Left ventricle myocardium superior (tissue), 1 donor: Measurements from ENCODE around the gene ZFPM1. TPM values are rescaled to one million over a fixed set of nuclear protein-coding genes. Genes with fewer than 3 reads are reported as not detected.
"Not testable (repeated sequence)": the region's sequence is repeated elsewhere in the genome, so short reads cannot be mapped to it uniquely, and the experiment has no call there.

Source experiments
- ATAC-seq: fragments of 200-7000 bp; cut with Tn5 transposase; one replicate; pipeline ENCODE4 v1.9.1; 2020; ENCODE audit warnings: mild to moderate bottlenecking, moderate library complexity
- DNase-seq: peaks from one replicate; pipeline ENCODE4 v3.0.0-alpha.2; 2020
- intact Hi-C: fragments of 100-400 bp; cut with micrococcal nuclease; formaldehyde crosslinking; loops from one replicate; pipeline ENCODE4 v1.11.0; 2022
- total RNA-seq: library from RNA; stranded (reverse); fragmentation: NEBNext Ultra II Directional; extraction: Animal tissue kit (Norgen Biotek cat#: 25700); gene quantifications from one replicate; pipeline ENCODE4 v1.2.1, GENCODE V29; 2021
- donor health status: DM: no; HTN: yes; CAD: no; lungs with severe emphysema.

ZFPM1 gene
- total RNA-seq, 1 donor from 2014 or later, result 3.5 TPM

DNA sequence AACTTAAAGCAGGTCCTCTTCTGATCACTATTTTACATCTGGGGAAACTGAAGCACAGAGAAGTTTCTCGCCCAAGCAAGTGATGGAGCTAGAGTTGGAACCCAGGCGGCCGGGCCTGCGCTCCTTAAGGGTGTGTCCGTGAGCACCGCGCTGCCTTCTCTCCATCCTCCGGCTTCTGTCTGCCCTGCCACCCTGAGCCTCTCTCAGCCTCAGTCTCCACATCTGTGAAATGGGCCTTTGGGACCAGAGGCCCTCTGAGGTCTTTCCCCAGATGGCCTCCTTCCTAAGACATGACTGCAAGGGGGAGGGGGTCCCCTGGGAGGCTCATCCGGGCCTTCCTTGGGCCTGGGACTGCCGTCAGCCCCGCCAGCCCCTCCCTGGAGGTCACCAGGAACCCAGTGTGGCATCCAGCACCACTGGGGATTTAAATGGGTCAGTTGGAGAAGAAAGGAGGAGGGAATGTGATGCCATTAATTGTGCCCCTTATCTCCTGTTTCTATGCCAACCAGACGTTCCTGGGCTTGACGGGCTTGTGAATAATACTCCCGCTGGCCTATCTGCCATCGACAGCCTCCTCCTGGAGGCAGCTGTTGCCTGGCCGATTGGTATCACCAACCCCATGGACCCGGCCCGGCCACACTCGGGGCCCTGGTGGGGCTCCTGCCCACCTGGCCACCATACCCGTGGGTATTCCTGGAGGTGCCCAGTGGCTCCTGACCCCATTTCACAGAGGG is 5.1 kb downstream of the ZFPM1 start:
- DNase-seq (no peak), ATAC-seq (no peak)
- intact Hi-C loops, result no loop called here

DNA sequence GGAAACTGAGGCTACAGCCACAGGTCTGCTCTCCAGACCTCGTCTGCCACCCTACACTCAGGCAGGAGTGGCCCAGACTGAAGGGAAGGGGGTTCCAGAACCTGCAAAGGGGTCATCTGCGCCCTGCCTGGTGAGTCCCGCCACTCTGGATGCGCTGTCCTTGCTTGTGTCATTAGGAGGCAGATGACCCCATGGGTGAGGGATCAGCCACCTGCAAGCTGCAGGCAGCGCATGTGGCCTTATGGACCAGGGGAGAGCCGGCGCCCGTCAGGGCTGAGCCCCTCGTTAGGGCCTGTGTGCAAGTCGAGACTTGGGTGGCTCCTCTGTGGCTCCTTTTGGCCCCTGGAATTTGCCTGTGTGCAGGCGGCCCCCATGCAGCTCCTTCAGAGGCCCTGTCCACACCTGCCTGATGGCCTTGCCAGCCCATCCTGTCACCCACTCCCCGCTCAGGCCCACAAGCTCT is 5.7 kb downstream of the ZFPM1 start:
- ATAC-seq (no peak), DNase-seq (no peak)
- intact Hi-C loops, result no loop called here

DNA sequence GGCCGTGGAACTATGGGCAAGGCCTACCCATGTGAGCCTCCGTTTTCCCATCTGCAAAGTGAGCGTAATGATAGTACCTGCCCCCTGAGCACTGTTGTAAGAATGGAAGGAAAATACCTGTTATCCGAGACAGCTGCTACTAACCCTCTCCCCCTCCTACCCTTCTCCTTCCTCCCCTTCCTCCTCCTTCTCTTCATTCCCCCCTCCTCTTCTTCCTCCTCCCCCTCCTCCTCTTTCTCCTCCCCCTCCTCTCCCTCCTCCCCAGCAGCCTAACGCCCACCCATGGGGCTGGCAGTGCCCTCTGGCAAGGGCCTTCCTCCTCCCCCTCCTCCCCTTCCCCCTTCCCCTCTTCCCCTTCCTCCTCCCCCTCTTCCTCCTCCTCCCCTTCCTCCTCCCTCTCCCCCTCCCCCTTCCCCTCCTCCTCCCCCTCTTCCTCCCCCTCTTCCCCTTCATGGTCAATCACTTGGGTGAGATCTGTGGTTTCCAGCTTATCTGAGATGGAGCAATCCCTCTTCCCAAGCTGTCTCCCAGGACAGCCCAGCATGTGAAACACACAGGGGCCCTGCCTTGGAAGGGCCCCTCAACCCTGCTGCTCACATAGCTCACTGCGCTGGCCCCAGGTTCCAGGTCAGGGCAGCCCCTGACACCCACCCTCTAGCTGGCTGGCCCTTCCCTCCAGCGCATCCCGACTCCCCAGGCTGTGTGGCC is 6.4 kb downstream of the ZFPM1 start:
- intact Hi-C loops, result no loop called here
- ATAC-seq (no peak), DNase-seq (no peak)

DNA sequence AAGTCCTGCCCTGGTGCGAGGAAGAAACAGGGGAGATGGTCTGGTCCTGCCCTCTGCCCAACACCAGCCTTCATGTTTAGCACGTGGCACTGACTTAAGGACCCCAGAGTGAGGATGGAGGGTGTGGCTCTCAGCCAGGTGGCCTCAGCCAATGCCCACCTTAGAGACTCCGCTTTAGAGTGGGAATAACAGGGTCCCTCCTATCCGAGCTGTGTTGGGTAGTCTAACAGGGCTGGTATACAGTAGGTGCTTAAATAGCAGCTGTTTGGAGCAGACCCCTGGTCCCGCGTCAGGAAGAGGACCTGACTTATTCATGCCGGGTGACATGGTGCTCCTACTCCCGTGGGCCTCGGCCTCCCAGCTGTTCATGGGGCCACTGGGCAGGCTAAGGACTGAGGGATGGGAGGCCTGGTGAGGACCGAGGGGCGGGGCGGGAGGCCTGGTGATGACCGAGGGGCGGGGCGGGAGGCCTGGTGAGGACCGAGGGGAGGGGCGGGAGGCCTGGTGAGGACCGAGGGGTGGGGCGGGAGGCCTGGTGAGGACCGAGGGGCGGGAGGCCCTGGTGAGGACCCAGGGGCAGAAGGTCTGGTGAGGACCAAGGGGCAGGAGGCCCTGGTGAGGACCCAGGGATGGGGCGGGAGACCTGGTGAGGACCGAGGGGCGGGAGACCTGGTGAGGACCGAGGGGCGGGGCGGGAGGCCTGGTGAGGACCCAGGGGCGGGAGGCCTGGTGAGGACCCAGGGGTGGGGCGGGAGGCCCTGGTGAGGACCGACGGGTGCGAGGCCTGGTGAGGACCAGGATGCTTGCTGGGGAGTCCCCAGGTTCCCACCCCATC is 7.6 kb downstream of the ZFPM1 start:
- intact Hi-C loops, result no loop called here
- no peak for ATAC-seq
- no peak for DNase-seq

DNA sequence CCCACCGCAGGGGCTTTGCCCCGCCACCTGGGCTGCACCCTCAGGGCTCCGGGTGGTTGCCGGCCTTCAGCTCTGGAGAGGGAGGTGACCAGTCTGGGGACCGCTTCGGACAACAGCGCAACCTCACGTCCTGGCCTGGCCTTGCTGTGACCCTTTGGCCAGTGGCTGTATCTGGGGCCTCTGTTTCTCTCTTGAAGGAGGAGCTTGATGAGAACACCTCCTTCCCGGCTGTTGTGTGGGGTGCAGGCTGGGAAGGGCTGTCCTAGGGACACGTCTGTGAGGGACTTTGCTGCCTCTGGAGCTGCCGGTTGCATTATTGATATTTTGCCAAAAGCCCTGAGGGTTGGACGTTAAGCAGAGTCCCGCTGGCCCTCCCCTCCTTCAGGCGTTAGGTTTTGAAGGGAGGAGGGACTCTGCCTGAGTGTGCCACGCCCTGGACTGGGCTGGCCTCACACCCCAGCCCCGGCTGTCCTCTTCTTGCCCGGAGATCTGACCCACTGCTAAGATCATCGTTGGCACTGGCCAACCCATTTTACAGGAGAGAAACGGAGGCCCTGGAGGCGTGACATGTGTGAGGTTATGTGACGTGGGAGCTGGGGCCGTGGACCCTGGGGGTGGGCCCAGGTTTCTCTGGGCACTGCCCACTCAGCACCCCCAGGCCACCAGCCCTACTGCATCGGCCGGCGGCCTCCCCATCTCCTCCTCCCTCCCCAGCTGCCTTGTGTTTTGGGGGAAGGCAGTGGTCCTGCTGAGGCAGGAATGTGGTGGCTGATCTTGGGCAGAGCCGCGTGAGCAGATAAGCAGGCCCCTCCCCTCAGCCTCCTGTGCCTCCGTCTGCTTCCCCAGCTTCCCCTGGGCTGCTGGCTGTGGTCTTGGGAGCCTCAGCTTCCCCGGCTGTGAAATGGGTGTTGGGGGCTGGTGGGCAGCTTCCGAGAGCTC is 8.5 kb downstream of the ZFPM1 start:
- DNase-seq (no peak), ATAC-seq (peak; percentile 46)
- intact Hi-C loops, result no loop called here

DNA sequence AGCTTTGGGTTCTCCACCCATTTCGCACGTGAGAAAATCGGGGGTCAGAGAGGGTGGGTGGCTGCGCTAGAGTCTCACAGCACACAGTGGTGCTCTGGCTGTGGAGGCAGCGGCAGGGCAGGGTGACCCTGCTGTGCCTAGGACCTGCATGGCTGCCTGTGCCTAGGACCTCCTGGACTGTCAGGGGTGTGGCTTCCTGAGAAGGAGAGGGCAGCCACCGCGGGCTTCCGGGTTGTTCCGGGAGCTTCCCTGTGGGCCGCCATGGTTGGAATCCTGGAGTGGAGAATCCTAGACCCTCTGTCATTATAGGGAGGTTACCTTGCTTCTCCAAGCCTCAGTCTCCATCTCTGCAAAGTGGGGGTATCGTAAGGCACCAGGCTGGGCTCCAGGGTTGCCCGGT is 9.3 kb downstream of the ZFPM1 start:
- DNase-seq, result no peak
- intact Hi-C loops, result no loop called here
- no peak for ATAC-seq

DNA sequence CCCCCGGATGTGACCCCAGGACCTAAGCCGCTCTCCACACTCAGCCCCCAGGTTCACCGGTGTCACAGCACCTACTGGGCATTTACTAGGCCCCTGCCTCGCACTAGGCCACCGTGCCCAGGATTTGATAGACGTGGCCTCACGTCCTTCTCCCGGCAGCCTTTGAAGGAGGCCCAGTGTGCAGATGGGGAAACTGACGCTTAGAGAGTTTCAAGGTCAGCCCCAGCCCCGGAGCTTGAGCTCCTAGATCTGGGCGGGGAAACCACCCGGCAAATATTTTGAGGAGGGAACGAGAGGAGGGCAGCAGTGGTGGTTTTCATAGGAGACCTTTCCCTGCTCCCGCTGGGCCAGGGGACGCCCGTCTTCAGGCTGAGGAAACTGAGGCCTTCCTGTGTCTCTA is 10.3 kb downstream of the ZFPM1 start:
- intact Hi-C loops, result no loop called here
- DNase-seq, result no peak
- ATAC-seq, result no peak

DNA sequence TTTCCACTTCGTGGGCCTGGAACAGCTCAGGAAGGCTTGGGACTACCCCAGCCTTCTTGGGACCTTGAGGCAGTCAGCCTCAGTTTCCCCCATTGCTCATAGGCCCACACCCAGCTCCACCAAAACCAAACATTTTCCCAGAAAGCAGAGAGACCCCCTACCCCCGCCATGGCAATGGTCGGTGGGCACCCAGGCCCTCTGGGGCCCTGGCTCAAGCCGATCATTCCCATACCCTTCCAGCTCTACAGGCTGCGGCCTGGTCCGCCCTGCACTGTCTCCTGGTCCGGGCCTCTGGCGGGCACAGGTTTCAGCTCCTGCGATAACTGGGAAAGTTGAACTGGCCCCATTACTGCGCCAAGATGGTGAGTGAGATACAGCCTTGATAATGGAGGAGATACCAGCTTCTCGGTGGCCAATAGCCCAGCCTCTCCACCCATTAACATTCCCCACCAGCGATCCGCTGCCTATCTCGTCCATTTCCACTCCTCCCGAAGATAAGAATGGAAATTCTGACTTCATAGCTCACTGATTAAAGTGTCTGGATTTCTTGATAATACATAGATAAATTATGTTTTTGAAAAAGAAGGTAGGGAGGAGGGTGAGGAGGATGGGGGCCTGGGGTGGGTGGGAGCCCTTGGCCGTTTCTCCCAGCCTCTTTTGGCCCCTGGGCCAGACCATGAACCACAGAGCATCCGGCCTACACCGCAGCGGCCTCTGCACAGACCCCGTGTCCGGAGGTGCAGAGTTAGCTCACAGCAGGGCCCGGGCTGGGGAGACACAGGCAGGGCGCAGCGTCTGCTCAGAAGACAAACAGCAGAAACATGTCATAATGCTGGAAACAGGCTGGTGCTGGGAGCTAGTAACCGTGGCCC is 11.6 kb downstream of the ZFPM1 start:
- DNase-seq, result no peak
- intact Hi-C loops, result no loop called here
- ATAC-seq, result no peak

DNA sequence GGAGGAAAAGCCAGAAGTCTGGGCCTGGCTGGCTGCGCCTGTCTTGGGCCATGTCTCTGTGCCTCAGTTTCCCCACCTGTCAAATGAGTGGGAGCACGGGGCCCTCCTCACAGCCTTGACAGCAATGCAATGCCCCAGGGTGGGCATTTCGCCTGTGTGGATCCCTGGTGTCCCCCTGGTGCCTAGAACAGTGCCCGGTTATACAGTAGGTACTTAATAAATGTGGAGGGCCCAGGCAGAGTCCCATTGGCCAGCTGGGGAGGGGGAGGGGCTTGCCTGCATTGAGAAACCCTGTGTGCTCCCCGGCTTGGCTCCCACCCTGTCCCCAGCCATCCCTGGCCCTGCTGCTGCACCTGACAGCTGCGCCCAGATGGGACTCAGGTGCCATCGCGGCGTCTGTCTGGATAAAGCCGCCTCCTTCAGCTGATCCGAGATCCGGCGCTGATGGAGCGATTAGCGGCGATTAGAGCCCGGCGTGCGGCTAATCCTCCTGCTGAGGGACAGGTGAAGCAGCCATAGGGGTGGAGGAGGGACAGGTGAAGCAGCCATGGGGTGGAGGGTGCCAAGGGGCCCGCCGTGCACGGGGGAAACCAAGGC is 12.4 kb downstream of the ZFPM1 start:
- no peak for ATAC-seq
- intact Hi-C loops, result no loop called here
- no peak for DNase-seq

DNA sequence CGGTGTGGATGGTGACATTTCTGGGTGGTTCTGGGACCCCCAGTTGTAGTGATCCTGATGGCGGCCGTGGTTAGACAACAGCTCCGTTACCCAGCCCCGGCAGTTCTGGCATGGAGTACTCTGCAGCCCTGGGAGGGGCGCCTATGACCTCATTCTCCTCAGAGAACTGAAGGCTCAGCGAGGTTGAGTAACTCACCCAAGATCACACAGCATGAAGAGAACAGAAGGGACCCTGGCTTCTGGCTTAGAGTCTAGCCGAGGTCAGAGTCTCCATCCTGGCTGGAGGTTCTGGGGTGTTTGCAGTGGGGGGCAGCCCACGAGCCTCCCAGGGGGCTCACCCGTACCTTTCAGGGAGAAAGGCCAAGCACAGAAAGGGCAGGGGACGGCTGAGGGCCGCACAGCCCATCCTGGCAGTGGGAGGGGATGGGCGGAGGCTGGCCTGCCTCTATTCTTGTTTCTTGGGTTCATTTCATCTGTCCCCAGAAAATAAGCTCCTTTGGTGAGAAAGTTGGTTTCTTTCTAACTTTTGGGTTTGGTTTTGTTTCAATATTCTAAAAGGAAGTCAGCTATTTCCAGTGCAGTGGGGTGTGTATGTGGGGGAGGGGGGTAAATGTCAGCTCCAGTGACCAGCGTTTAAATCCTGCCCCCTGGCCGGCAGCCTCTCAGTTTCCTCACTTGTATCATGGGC is 13.2 kb downstream of the ZFPM1 start:
- DNase-seq (no peak), ATAC-seq (no peak)

DNA sequence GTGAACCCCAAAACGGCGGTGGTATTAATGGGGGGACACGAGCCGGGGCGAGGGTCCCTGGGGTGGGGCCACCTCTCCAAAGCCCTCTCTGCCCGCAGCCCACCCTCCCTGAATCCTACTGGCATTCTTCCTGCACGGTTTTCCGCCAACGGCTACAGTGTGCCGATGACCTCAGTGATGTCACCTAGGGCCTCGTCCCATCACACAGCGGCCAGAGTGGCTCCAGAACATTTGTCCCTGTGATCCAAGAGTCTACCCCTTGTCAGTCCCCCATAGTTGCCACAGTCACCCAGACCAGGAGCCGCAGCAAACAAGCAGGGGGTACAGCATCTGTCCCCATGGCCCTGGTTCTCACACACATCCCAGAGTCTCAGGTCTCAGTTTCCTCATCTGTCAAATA is 13.9 kb downstream of the ZFPM1 start:
- intact Hi-C loops, result no loop called here
- no peak for ATAC-seq
- no peak for DNase-seq

More for the DNA sequence above, 13.2 kb downstream of the ZFPM1 start:
- intact Hi-C loops, result no loop called here

DNA sequence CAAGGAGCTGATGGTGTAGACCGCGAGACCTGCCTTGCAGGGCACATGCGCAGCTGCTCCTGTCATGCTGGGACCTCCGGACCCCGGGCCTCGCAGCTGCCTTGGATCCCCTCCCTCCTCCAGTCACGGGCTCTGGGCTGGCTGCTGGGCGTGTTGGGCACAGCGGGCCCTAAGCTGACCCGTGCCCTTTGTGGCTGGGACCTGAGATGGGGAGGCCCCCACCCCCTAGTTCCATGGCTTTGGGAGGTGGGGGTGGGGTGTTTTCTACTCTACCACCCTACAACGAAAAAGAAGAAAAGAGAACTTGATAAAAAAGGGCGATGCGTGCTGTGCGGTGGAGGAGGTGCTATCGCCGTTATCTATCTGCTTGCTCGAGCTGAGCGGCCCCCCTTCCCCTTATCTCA is 14.5 kb downstream of the ZFPM1 start:
- intact Hi-C loops, result no loop called here
- ATAC-seq, result no peak
- DNase-seq, result no peak

DNA sequence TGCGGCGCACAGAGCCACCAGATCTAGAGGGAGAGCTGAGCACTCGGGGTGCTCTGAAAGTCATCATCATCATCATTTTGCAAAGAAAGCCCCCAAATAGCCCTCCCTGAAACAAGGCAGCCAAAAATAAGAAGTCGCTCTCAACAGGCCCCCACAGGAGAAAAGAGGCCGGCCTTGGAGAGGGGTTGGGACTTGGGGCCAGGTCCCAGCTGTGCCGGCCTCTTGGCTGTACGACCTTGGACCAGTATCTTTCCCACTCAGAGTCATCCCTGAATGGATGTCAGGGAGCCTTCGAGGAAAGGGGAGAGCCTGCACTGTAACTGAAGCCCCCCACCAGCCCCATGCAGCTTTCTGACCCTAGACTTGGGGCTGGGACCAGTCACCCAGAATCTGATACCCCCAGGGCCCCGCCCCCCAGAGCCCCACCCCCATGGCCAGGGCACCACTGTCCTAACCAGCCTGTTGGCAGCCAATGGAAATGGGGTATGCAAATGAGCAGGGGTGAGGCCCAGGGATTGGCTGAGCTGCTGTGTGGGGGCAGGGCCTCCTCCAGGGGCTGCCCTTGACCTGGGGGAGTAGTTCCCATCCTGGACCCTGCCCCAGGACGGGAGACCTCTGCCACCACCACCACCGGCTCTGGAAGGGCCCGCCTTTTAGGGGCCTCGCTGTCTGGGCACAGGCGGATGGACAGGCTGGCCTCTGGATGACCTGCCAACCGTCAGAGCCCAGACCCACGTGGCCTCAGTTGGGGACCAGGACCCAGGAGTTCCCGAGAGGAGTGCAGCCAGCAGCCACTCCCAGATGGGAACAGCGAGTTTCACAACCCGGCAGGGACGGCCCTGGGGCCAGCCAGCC is 15.4 kb downstream of the ZFPM1 start:
- intact Hi-C loops, result no loop called here
- DNase-seq (no peak), ATAC-seq (no peak)

DNA sequence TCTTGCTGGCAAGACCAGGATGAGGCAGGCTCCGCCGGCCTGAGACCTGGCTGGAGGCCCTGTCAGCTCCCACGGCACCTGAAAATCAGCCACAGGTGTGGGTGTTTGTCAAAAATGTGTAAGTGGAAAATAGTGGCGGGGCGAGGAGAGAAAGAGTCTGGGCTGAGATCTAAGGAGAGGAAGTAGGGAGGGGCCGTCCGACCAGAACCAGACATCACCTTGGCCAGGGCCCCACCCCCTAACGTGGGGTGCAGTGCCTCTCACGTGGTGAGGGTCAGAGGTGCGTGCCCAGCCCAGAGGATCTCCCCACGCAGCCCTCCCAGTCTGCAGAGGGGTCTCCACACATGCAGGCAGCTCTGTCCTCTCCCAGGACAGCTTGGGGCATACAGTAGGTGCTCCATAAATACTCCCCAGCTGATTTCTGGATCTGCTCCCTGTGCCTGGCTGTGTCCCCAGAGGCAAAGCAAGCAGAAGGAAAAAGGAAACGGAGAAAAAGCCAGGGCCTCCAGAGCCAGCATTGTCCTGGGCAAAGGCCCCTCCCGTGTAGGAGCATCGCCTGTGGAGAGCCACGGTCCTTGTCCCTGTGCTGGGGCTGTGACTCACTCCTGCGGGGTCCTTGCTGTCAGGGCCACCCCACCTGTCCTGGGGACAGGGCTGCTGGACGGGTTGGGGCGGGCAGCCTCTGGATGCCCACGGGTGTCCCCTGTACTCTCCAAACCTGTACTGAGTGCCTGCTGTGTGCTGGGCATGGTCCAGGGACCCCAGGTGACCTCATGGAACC is 16.7 kb downstream of the ZFPM1 start:
- intact Hi-C loops, result no loop called here
- DNase-seq (no peak), ATAC-seq (no peak)

DNA sequence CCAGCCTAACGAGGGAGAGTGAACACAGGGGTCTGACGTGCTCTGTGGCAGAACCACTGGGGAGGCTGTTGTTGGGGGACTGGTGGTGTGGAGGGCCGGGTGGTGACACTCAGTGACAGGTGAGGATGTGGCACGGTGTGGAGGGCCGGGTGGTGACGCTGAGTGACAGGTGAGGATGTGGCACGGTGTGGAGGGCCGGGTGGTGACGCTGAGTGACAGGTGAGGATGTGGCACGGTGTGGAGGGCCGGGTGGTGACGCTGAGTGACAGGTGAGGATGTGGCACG is 17.3 kb downstream of the ZFPM1 start:
- ATAC-seq, DNase-seq, intact Hi-C loops: not testable (repeated sequence)

DNA sequence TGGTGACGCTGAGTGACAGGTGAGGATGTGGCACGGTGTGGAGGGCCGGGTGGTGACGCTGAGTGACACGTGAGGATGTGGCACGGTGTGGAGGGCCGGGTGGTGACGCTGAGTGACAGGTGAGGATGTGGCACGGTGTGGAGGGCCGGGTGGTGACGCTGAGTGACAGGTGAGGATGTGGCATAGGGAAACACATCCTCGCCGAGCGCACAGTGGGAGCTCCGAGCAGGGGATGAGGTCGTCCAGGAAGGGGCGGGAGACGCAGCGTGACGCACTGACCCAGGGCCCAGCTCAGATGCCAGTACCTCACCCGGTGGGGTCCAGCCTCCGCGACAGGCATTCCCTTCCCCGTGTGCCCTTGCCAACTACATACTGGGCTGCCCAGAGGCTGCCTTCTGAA is 17.6 kb downstream of the ZFPM1 start:
- DNase-seq, intact Hi-C loops, ATAC-seq: not testable (repeated sequence)
